DND-41 (cell line): ENCODE results near the gene PRICKLE2.

Experiments used
- CTCF ChIP-seq: IDR thresholded peaks from 2 replicates; pipeline ENCODE4 v1.5.1; 2012; ENCODE audit warnings: borderline replicate concordance, low read length, moderate library complexity, mild to moderate bottlenecking; ENCODE audit not compliant: poor library complexity, severe bottlenecking; ENCODE audit errors: extremely low read depth
- EZH2 ChIP-seq: IDR thresholded peaks from 3 replicates; pipeline ENCODE4 v1.6.1; 2012; ENCODE audit warnings: borderline replicate concordance, low read depth, mild to moderate bottlenecking, moderate library complexity, low read length, inconsistent platforms; ENCODE audit not compliant: severe bottlenecking

- TF ChIP-seq CTCF: no peak
- no peak for TF ChIP-seq EZH2
These were observed 182.3 kb downstream of the PRICKLE2 start for GRCh38 chr3:64042952-64043351.
